H9 (cell line): ENCODE measurements around the gene CMTM4. TPM values are rescaled to one million over a fixed set of nuclear protein-coding genes. Genes with fewer than 3 reads are reported as not detected.
"Not testable (repeated sequence)": the region's sequence is repeated elsewhere in the genome, so short reads cannot be mapped to it uniquely, and the experiment has no call there.

Source experiments
- DNase-seq: peaks from one replicate; pipeline ENCODE4 v3.0.0-alpha.2; 2017
- H2AFZ ChIP-seq: one replicate; pipeline ENCODE4 v1.6.1; 2013; ENCODE audit warnings: mild to moderate bottlenecking, low read length, control low read depth, moderate library complexity
- H2AK5ac ChIP-seq: 2 replicates; pipeline ENCODE4 v1.6.1; 2013; ENCODE audit warnings: low read length, control low read depth, mixed read lengths; ENCODE audit not compliant: insufficient read length
- H2BK120ac ChIP-seq: one replicate; pipeline ENCODE4 v1.6.1; 2013; ENCODE audit warnings: low read depth, mild to moderate bottlenecking, low read length, control low read depth, inconsistent platforms; ENCODE audit not compliant: poor library complexity, severe bottlenecking
- H2BK12ac ChIP-seq: 2 replicates; pipeline ENCODE4 v1.6.1; 2013; ENCODE audit warnings: low read length, control low read depth, mixed read lengths, low read depth; ENCODE audit not compliant: insufficient read length
- H2BK15ac ChIP-seq: 2 replicates; pipeline ENCODE4 v1.6.1; 2013; ENCODE audit warnings: low read depth, low read length, control low read depth
- H2BK20ac ChIP-seq: one replicate; pipeline ENCODE4 v1.6.1; 2013; ENCODE audit warnings: low read depth, mild to moderate bottlenecking, low read length, control low read depth, inconsistent platforms; ENCODE audit not compliant: poor library complexity, severe bottlenecking
- H2BK5ac ChIP-seq: 2 replicates; pipeline ENCODE4 v1.6.1; 2013; ENCODE audit warnings: low read length, control low read depth, mixed read lengths; ENCODE audit not compliant: insufficient read length
- H3K14ac ChIP-seq: 2 replicates; pipeline ENCODE4 v1.6.1; 2013; ENCODE audit warnings: low read length, control low read depth; ENCODE audit not compliant: insufficient read depth
- H3K18ac ChIP-seq: 2 replicates; pipeline ENCODE4 v1.6.1; 2013; ENCODE audit warnings: low read depth, mild to moderate bottlenecking, mixed read lengths, low read length, control low read depth; ENCODE audit not compliant: insufficient read length
- H3K23ac ChIP-seq: 2 replicates; pipeline ENCODE4 v1.6.1; 2013; ENCODE audit warnings: low read length, control low read depth, mixed read lengths, low read depth; ENCODE audit not compliant: insufficient read length
- H3K23me2 ChIP-seq: 2 replicates; pipeline ENCODE4 v1.6.1; 2013; ENCODE audit warnings: low read depth, mild to moderate bottlenecking, mixed read lengths, low read length, control low read depth; ENCODE audit not compliant: insufficient read length, poor library complexity, severe bottlenecking
- H3K27ac ChIP-seq: 2 replicates; pipeline ENCODE4 v1.5.1; 2013; ENCODE audit warnings: low read length, control low read depth, mixed read lengths, low read depth; ENCODE audit not compliant: insufficient read length
- H3K27me3 ChIP-seq: 2 replicates; pipeline ENCODE4 v1.6.1; 2013; ENCODE audit warnings: low read length, control low read depth, inconsistent platforms; ENCODE audit not compliant: insufficient read depth
- H3K4ac ChIP-seq: 2 replicates; pipeline ENCODE4 v1.6.1; 2013; ENCODE audit warnings: low read depth, mild to moderate bottlenecking, control low read depth, inconsistent platforms, low read length, moderate library complexity
- H3K4me1 ChIP-seq: 2 replicates; pipeline ENCODE4 v1.6.1; 2013; ENCODE audit warnings: low read length, control low read depth, inconsistent platforms; ENCODE audit not compliant: insufficient read depth
- H3K4me2 ChIP-seq: 2 replicates; pipeline ENCODE4 v1.6.1; 2013; ENCODE audit warnings: low read length, control low read depth, mixed read lengths; ENCODE audit not compliant: insufficient read length, insufficient read depth
- H3K56ac ChIP-seq: 2 replicates; pipeline ENCODE4 v1.6.1; 2013; ENCODE audit warnings: low read depth, mild to moderate bottlenecking, mixed read lengths, low read length, control low read depth; ENCODE audit not compliant: insufficient read length
- H3K79me1 ChIP-seq: 2 replicates; pipeline ENCODE4 v1.6.1; 2013; ENCODE audit warnings: low read depth, mild to moderate bottlenecking, moderate library complexity, low read length, control low read depth, inconsistent platforms; ENCODE audit not compliant: insufficient read depth, poor library complexity, severe bottlenecking
- H3K79me2 ChIP-seq: 2 replicates; pipeline ENCODE4 v1.6.1; 2013; ENCODE audit warnings: low read length, control low read depth, inconsistent platforms; ENCODE audit not compliant: insufficient read depth
- H3K9ac ChIP-seq: 2 replicates; pipeline ENCODE4 v1.6.1; 2013; ENCODE audit warnings: low read length, control low read depth, mixed read lengths; ENCODE audit not compliant: insufficient read length; ENCODE audit errors: extremely low read depth
- H3K9me3 ChIP-seq: one replicate; pipeline ENCODE4 v1.6.1; 2013; ENCODE audit warnings: low read depth, low read length, inconsistent platforms; ENCODE audit not compliant: control insufficient read depth
- H3T11ph ChIP-seq: one replicate; pipeline ENCODE4 v1.6.1; 2013; ENCODE audit warnings: mild to moderate bottlenecking, low read length, control low read depth, inconsistent platforms
- H4K20me1 ChIP-seq: one replicate; pipeline ENCODE4 v1.6.1; 2013; ENCODE audit not compliant: control insufficient read depth, insufficient read length, insufficient read depth
- H4K5ac ChIP-seq: 2 replicates; pipeline ENCODE4 v1.6.1; 2013; ENCODE audit warnings: low read depth, mild to moderate bottlenecking, mixed read lengths, low read length, control low read depth; ENCODE audit not compliant: insufficient read length
- H4K8ac ChIP-seq: replicated peaks from 2 replicates; pipeline ENCODE4 v1.6.1; 2013; ENCODE audit warnings: low read length, control low read depth, mixed read lengths, low read depth; ENCODE audit not compliant: insufficient read length
- H4K91ac ChIP-seq: 2 replicates; pipeline ENCODE4 v1.6.1; 2013; ENCODE audit warnings: low read depth, mild to moderate bottlenecking, moderate library complexity, mixed read lengths, low read length, control low read depth; ENCODE audit not compliant: insufficient read length
- H3K27ac Mint-ChIP-seq, 3 experiments: 2 replicates in 2 of 3; 3 replicates in 1 of 3; pipeline ENCODE4 v1.8.0; 2020 to 2021; ENCODE audit warnings: mixed read lengths in 3 of 3, mild to moderate bottlenecking in 1 of 3, moderate library complexity in 1 of 3
- H3K27me3 Mint-ChIP-seq: 2 replicates; pipeline ENCODE4 v1.8.0; 2021; ENCODE audit warnings: low read depth, mild to moderate bottlenecking, moderate library complexity, mixed read lengths
- H3K36me3 Mint-ChIP-seq, 3 experiments: 2 replicates in 2 of 3; 3 replicates in 1 of 3; pipeline ENCODE4 v1.8.0; 2020 to 2021; ENCODE audit warnings: low read depth in 3 of 3, mixed read lengths in 3 of 3; ENCODE audit not compliant: insufficient read depth in 1 of 3
- H3K4me1 Mint-ChIP-seq, 2 experiments: 2 replicates each; pipeline ENCODE4 v1.8.0; 2020; ENCODE audit warnings: mixed read lengths in 2 of 2
- H3K4me3 Mint-ChIP-seq, 2 experiments: 2 replicates in 1 of 2; 3 replicates in 1 of 2; pipeline ENCODE4 v1.8.0; 2020 to 2021; ENCODE audit warnings: mild to moderate bottlenecking in 2 of 2, mixed read lengths in 2 of 2, moderate library complexity in 1 of 2
- H3K9me3 Mint-ChIP-seq, 2 experiments: 2 replicates in 1 of 2; 3 replicates in 1 of 2; pipeline ENCODE4 v1.8.0; 2020; ENCODE audit warnings: mild to moderate bottlenecking in 2 of 2, mixed read lengths in 2 of 2, moderate library complexity in 1 of 2
- WGBS: extraction: QIAGEN DNeasy Blood & Tissue Kit; methylation state at CpG from one replicate; pipeline ENCODE4 v1.1.7; 2013; ENCODE audit warnings: missing lambda C conversion rate, low lambda C conversion rate, mixed read lengths; ENCODE audit not compliant: insufficient read length; ENCODE audit errors: extremely low coverage; 5-methylcytosine and 5-hydroxymethylcytosine counted together
- total RNA-seq: library from RNA; stranded (reverse); gene quantifications from 2 replicates; pipeline ENCODE4 v1.2.1, GENCODE V29; 2021
- TF ChIP-seq, protein P1 (sequence below): fragments of 200-600 bp; sonication (generic); conservative IDR thresholded peaks from 3 replicates; pipeline ENCODE4 v1.8.0; 2021; ENCODE audit warnings: antibody characterized with exemption, mild to moderate bottlenecking

The CMTM4 gene
- total RNA-seq, 1 experiment from 2014 or later = 40.5 TPM

DNA sequence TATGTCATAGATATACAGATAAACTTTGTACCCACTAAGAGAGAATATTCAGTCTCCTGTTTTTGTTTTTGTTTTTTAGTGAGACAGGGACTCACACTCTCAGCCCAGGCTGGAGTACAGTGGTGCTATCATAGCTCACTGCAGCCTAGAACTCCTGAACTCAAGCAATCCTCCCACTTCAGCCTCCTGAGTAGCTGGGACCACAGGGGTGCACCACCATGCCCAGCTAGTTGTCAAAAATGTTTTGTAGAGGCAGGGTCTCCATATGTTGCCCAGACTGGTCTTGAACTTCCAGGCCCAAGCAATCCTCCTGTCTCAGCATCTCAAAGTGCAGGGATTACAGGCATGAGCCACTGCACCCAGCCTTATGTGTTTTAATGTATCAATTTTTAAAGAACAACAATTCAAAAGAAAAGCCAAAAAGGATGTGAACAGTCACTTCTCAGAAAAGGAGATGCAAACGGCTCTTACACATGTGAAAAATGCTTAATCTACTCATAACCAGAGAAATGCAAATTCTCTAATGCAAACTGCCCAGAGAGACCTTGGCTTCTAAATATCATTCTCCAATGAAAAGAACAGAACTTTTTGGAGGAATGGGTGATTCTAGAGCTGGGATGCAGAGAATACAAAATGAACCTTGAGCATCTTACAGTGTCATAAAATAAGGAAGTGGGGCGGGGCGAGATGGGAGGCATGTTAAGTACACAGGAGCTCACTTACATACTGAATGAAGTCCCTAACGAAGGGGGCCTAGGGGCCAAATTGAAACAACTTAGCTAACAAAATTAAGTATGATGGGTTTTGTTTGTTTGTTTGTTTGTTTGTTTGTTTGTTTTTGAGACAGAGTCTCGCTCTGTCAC, 99.3 kb downstream of the CMTM4 start:
- H2BK120ac ChIP-seq = no peak overlapping the region
- H3K36me3 Mint-ChIP-seq = no peaks in the 10 kb centered on the region
- H3K9me3 Mint-ChIP-seq = no peaks in the 10 kb centered on the region
- H3K4me3 Mint-ChIP-seq = no peak overlapping the region
- H3K4me1 Mint-ChIP-seq = no peaks in the 10 kb centered on the region
- H4K91ac ChIP-seq = no peak overlapping the region
- peaks cover 6% of the 10 kb centered on the region; the same call in 1 of the 2 replicates for H3K27me3 Mint-ChIP-seq
- no peak overlapping the region for H2BK5ac ChIP-seq
- no peak overlapping the region for H4K5ac ChIP-seq
- H3K4me1 ChIP-seq = no peaks in the 10 kb centered on the region
- no peak overlapping the region for H3K56ac ChIP-seq
- no peaks in the 10 kb centered on the region for H3K27me3 ChIP-seq
- no peak overlapping the region for H2BK20ac ChIP-seq
- no peaks in the 10 kb centered on the region for H3K9me3 ChIP-seq
- no CpG with 5 or more reads among the region's 5 CpGs for WGBS
- H3K4me2 ChIP-seq = no peak overlapping the region
- H2AK5ac ChIP-seq = no peak overlapping the region
- no peak overlapping the region for H3K9ac ChIP-seq
- no peak overlapping the region for H2BK12ac ChIP-seq
- H2AFZ ChIP-seq = no peak overlapping the region
- no peaks in the 10 kb centered on the region for H4K20me1 ChIP-seq
- no peak for DNase-seq
- TF ChIP-seq, protein P1, sequence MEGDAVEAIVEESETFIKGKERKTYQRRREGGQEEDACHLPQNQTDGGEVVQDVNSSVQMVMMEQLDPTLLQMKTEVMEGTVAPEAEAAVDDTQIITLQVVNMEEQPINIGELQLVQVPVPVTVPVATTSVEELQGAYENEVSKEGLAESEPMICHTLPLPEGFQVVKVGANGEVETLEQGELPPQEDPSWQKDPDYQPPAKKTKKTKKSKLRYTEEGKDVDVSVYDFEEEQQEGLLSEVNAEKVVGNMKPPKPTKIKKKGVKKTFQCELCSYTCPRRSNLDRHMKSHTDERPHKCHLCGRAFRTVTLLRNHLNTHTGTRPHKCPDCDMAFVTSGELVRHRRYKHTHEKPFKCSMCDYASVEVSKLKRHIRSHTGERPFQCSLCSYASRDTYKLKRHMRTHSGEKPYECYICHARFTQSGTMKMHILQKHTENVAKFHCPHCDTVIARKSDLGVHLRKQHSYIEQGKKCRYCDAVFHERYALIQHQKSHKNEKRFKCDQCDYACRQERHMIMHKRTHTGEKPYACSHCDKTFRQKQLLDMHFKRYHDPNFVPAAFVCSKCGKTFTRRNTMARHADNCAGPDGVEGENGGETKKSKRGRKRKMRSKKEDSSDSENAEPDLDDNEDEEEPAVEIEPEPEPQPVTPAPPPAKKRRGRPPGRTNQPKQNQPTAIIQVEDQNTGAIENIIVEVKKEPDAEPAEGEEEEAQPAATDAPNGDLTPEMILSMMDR = no peak
- no peak overlapping the region for H2BK15ac ChIP-seq
- H3K27ac ChIP-seq = no peak overlapping the region
- no peak overlapping the region for H3K23ac ChIP-seq
- no peak overlapping the region for H3T11ph ChIP-seq
- H3K14ac ChIP-seq = no peak overlapping the region
- no peak overlapping the region for H3K27ac Mint-ChIP-seq
- H4K8ac ChIP-seq = no peak overlapping the region
- no peak overlapping the region for H3K18ac ChIP-seq
- no peaks in the 10 kb centered on the region for H3K23me2 ChIP-seq
- H3K79me2 ChIP-seq = no peaks in the 10 kb centered on the region
- no peak overlapping the region for H3K4ac ChIP-seq
- H3K79me1 ChIP-seq = no peaks in the 10 kb centered on the region

DNA sequence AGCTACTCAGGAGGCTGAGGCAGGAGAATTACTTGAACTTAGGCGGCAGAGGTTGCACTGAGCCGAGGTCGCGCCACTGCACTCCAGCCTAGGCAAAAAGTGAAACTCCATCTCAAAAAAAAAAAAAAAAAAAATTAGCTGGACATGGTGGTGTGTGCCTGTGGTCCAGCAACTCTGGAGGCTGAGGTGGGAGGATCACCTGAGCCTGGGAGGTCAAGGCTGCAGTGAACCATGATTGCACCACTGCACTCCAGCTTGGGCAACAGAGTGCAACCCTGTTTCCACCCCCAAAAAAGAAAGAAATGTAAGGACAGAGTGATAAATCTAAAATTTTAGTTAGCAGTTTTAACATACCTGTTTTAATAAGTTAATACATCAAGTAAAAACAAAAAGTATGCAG, 100.0 kb downstream of the CMTM4 start:
- H3K79me2 ChIP-seq, H3K18ac ChIP-seq, H3K9ac ChIP-seq, H2BK5ac ChIP-seq, H4K20me1 ChIP-seq, H3K9me3 Mint-ChIP-seq, H3K4me2 ChIP-seq, H2BK120ac ChIP-seq, H3K27ac ChIP-seq, H3K56ac ChIP-seq, H4K8ac ChIP-seq, H2BK15ac ChIP-seq, H4K5ac ChIP-seq, H2BK20ac ChIP-seq, H3K14ac ChIP-seq, H3K4ac ChIP-seq, H3T11ph ChIP-seq, H3K4me3 Mint-ChIP-seq, H3K27me3 Mint-ChIP-seq, H2AK5ac ChIP-seq, H3K23ac ChIP-seq, H3K36me3 Mint-ChIP-seq, H3K79me1 ChIP-seq, H3K9me3 ChIP-seq, H3K4me1 Mint-ChIP-seq, DNase-seq, H3K27me3 ChIP-seq, H2AFZ ChIP-seq, H3K27ac Mint-ChIP-seq, H2BK12ac ChIP-seq, H4K91ac ChIP-seq, H3K4me1 ChIP-seq, H3K23me2 ChIP-seq: not testable (repeated sequence)
- no CpG with 5 or more reads among the region's 4 CpGs for WGBS
